HCT116 (cell line): ENCODE data around the gene CRB1.
A peak's percentile ranks its signal among the peaks of the same experiment; 100 is the strongest.

Source experiments
- CEBPB ChIP-seq: IDR thresholded peaks from 2 replicates; pipeline ENCODE4 v1.6.1; 2012; ENCODE audit warnings: low read depth
- EZH2 ChIP-seq: fragments of 200-600 bp; sonication (generic); IDR thresholded peaks from 2 replicates; pipeline ENCODE4 v1.6.1; 2017; ENCODE audit warnings: antibody characterized with exemption, mixed run types
- EZH2phosphoT487 ChIP-seq: fragments of 200-600 bp; IDR thresholded peaks from 2 replicates; pipeline ENCODE4 v1.6.1; 2018; ENCODE audit warnings: antibody characterized with exemption, borderline replicate concordance
- JUND ChIP-seq: IDR thresholded peaks from 2 replicates; pipeline ENCODE4 v1.6.1; 2012
- POLR2A ChIP-seq: IDR thresholded peaks from 2 replicates; pipeline ENCODE4 v1.7.0; 2011; ENCODE audit warnings: borderline replicate concordance; ENCODE audit not compliant: insufficient read depth, insufficient read length; ENCODE audit errors: extremely low read depth
- POLR2AphosphoS5 ChIP-seq: IDR thresholded peaks from 2 replicates; pipeline ENCODE4 v1.6.1; 2011; ENCODE audit warnings: mild to moderate bottlenecking, low read depth, low read length, moderate library complexity
- SIN3A ChIP-seq: IDR thresholded peaks from 2 replicates; pipeline ENCODE4 v1.6.1; 2012; ENCODE audit warnings: low read depth
- SP1 ChIP-seq: IDR thresholded peaks from 2 replicates; pipeline ENCODE4 v1.6.1; 2012; ENCODE audit warnings: low read depth
- ZFX ChIP-seq: fragments of 450-650 bp; IDR thresholded peaks from 2 replicates; pipeline ENCODE4 v1.6.1; 2017
- ZNF274 ChIP-seq: fragments of 200-500 bp; sonication (Bioruptor generic); IDR thresholded peaks from 2 replicates; pipeline ENCODE4 v1.6.1; 2014; ENCODE audit warnings: mild to moderate bottlenecking, low read depth, low read length, inconsistent platforms
- TF ChIP-seq, protein P1 (sequence below), 3 experiments: fragments of 200-600 bp in 1 of 3; sonication (generic) in 1 of 3; IDR thresholded peaks in 2 of 3; conservative IDR thresholded peaks in 1 of 3; 2 replicates each; pipeline ENCODE4 v1.5.1; 2012 to 2017; ENCODE audit warnings: low read depth in 2 of 3, low read length in 2 of 3, antibody characterized with exemption in 1 of 3, borderline replicate concordance in 1 of 3, control low read depth in 1 of 3, mild to moderate bottlenecking in 1 of 3, mixed read lengths in 1 of 3, mixed run types in 1 of 3, moderate library complexity in 1 of 3; ENCODE audit not compliant: insufficient read depth in 1 of 3
- TF ChIP-seq, protein P2 (sequence below): IDR thresholded peaks from 2 replicates; pipeline ENCODE4 v1.6.1; 2012; ENCODE audit warnings: low read depth
- TF ChIP-seq, protein P3 (sequence below): IDR thresholded peaks from 2 replicates; pipeline ENCODE4 v1.6.1; 2012
- TF ChIP-seq, protein P4 (sequence below): IDR thresholded peaks from 2 replicates; pipeline ENCODE4 v1.6.1; 2012

DNA sequence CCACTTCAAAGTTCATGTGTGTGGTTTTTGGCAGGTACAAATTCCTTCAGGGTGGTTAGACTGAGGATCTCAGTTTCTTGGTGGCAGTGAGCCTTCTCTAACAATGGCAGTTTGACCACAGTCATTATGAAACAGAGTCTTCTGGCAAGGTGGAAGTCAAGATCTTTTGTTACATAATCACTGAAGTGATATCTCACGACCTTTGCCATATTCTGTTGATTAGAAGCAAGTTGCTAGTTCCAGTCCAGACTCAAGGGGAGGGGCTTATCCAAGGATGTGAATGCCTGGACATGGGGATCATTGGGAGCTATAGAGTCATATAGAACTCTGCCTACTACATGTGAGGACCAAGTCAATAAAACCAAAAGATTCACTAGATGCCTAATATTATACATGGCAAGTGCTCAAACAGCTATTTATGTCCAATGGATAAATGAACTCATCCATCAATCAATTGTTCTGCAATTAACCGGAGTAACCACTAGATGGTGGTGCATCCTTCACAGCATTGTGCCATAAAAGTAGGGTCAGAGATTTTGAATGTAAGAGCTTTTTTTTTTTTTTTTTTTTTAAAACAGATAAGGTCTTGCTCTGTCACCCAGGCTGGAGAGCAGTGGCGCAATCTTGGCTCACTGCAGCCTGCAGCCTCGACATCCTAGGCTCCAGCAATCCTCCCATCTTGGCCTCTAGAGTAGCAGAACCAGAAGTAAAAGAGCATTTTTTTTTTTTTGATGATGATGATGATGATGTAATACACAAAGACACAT, 131.9 kb downstream of the CRB1 start:
- TF ChIP-seq POLR2AphosphoS5 (no peak), SP1 (no peak), POLR2A (no peak), EZH2 (no peak), SIN3A (no peak), EZH2phosphoT487 (no peak), CEBPB (peak; percentile 64), ZNF274 (no peak), ZFX (no peak), JUND (no peak)
- TF ChIP-seq, protein P1, sequence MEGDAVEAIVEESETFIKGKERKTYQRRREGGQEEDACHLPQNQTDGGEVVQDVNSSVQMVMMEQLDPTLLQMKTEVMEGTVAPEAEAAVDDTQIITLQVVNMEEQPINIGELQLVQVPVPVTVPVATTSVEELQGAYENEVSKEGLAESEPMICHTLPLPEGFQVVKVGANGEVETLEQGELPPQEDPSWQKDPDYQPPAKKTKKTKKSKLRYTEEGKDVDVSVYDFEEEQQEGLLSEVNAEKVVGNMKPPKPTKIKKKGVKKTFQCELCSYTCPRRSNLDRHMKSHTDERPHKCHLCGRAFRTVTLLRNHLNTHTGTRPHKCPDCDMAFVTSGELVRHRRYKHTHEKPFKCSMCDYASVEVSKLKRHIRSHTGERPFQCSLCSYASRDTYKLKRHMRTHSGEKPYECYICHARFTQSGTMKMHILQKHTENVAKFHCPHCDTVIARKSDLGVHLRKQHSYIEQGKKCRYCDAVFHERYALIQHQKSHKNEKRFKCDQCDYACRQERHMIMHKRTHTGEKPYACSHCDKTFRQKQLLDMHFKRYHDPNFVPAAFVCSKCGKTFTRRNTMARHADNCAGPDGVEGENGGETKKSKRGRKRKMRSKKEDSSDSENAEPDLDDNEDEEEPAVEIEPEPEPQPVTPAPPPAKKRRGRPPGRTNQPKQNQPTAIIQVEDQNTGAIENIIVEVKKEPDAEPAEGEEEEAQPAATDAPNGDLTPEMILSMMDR (IDR thresholded peaks at IDR 0.05 in 2 of 3, conservative IDR thresholded peaks at IDR 0.05 in 1 of 3; ENCODE audit: borderline replicate concordance in 1 of 3, insufficient read depth in 1 of 3, low read depth in 2 of 3, low read length in 2 of 3): peak; percentile 32 to 76 (median 68); a peak in 5 of 6 replicates
- TF ChIP-seq, protein P2, sequence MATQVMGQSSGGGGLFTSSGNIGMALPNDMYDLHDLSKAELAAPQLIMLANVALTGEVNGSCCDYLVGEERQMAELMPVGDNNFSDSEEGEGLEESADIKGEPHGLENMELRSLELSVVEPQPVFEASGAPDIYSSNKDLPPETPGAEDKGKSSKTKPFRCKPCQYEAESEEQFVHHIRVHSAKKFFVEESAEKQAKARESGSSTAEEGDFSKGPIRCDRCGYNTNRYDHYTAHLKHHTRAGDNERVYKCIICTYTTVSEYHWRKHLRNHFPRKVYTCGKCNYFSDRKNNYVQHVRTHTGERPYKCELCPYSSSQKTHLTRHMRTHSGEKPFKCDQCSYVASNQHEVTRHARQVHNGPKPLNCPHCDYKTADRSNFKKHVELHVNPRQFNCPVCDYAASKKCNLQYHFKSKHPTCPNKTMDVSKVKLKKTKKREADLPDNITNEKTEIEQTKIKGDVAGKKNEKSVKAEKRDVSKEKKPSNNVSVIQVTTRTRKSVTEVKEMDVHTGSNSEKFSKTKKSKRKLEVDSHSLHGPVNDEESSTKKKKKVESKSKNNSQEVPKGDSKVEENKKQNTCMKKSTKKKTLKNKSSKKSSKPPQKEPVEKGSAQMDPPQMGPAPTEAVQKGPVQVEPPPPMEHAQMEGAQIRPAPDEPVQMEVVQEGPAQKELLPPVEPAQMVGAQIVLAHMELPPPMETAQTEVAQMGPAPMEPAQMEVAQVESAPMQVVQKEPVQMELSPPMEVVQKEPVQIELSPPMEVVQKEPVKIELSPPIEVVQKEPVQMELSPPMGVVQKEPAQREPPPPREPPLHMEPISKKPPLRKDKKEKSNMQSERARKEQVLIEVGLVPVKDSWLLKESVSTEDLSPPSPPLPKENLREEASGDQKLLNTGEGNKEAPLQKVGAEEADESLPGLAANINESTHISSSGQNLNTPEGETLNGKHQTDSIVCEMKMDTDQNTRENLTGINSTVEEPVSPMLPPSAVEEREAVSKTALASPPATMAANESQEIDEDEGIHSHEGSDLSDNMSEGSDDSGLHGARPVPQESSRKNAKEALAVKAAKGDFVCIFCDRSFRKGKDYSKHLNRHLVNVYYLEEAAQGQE: no peak
- TF ChIP-seq, protein P3, sequence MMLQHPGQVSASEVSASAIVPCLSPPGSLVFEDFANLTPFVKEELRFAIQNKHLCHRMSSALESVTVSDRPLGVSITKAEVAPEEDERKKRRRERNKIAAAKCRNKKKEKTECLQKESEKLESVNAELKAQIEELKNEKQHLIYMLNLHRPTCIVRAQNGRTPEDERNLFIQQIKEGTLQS: no peak
- TF ChIP-seq, protein P4, sequence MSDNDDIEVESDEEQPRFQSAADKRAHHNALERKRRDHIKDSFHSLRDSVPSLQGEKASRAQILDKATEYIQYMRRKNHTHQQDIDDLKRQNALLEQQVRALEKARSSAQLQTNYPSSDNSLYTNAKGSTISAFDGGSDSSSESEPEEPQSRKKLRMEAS: no peak
